GM19193 (cell line): Measurements from ENCODE around the gene PDE4C.
A peak's percentile ranks its signal among the peaks of the same experiment; 100 is the strongest.

ENCODE experiments used
- POLR2A ChIP-seq: IDR thresholded peaks from 4 replicates; pipeline ENCODE4 v1.6.1; 2011; ENCODE audit not compliant: insufficient read depth, insufficient read length; ENCODE audit errors: extremely low read depth

PDE4C gene

DNA sequence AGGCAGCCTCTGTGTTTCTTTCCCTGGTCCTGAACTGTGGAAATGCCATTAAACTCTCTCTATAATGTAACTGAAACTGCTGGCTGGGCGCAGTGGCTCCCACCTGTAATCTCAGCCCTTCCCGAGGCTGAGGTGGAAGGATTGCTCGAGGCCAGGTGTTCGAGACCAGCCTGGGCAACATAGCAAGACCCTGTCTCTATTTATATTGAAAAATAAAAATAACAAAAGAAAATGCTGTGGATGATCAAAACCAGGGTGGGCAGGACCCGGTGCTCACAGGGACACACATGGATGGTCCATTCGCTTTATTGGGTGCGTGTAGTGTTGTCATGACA, 29.8 kb downstream of the PDE4C start:
- TF ChIP-seq POLR2A, result no peak

DNA sequence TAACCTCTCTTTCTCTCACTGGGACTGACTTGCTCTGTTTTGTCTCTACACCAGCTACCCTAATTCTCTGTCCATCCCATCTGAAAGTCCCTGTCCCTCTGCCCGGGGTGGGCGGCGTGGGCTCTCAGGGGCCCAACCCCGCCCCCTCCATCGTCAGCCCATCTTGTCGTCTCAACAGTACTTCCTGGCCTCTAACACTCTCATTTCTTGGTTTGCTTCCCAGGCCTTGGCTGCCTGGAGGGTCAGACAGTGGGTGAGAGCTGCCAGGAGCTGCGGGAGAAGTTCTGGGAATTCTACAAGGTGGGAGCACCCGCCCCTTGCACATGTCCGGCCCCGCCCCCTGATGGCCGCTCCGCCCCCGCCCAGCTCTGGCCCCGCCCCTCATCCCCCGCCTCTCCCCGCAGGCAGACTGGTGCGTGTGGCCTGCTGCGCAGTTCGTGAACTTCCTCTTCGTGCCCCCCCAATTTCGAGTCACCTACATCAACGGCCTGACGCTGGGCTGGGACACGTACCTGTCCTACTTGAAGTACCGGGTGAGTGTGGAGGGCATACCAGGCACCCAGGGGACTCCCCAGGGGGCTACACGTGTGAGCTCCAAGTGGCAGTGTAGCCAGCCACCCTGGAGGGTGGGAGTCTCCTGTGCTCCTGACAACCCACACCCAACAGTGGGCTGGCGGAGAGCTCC, 31.5 kb downstream of the PDE4C start:
- no peak for TF ChIP-seq POLR2A

DNA sequence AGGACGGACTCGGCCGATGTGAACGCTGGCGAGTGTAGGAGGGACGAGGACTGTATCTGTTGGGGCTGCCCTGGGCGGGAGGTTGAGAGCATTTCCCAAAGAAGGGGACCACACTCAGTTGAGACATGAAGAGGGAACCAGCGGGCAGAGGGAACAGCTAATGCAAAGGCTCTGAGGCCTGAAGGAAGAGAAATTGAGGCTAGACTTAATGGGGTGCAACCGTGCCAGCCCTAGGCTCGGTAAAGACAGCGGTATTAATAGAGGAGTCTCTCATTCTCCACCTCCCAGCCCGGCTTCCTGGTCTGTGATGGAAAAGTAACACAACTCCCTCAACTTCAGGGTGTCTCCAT, 32.1 kb downstream of the PDE4C start:
- TF ChIP-seq POLR2A, result no peak

DNA sequence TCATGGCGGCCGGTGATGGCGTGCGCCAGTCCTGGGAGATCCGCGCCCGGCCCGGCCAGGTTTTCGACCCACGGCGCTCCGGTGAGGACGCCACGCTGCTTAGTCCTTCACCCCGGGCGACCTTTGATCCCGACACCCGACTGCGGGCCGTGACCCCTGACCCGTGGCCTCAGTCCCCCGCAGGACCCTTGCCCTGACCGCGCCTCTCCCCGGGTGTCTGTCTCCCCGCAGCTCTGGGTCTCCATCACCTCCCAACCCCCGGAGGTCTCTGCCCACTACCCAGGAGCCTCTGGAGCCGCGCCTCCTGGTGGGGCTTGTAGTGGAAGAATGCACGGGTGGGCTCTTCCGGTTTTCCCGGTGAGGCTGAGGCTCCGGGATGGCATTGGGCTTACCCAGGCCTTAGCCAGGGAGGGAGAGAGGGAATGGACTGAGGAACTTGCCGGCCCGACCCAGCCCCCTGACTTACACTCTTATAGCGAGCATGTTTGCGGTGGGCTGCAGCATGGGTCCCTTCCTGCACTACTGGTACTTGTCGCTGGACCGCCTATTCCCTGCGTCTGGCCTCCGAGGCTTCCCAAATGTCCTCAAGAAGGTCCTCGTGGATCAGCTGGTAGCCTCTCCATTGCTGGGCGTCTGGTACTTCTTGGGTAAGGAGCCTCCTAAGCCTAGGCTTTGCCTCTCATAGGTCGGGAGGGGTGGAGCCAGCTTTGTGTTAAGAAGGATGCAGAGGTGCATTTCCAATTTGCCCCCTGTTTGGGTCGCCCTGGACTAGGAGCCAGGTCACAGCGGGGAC, 32.7 kb downstream of the PDE4C start:
- no peak for TF ChIP-seq POLR2A

DNA sequence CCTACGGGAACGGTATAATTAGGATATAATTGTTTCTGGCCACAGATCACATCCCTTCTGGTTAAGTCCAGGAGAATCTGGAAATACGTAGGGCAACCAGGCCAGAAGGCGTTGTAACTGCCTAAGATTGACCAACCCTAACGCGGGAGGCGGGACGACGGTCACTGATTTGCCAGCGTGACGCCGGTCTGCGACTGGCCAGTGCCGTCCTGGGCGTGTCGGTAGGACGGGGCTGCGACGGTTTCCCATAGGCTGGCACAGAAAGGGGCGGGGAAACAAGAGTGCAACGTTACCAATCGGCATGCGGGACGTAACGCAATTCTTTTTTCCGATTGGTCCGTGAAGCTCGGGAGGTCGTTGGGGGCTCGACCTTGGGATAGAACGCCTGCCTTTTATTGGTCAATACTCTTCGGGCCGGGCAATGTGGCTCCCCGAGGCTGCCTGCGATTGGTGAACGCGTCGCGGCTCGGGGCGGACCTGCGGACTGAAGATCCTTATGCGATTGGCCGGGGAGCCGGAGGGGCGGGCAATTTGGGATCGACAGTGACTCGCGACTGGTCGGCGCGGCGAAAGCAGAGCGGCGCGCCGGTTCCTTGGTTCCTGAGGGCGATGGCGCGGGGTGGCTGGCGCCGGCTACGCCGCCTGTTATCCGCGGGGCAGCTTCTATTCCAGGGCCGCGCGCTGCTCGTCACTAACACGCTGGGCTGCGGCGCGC, 33.4 kb downstream of the PDE4C start, which contains the start of gene MPV17L2:
Gene MPV17L2, plus strand, starts transcription at position 546 of the 715 bp plus-strand sequence. Its CDS starts 64 bp downstream, at position 610.
- TF ChIP-seq POLR2A, result peak; percentile 78

DNA sequence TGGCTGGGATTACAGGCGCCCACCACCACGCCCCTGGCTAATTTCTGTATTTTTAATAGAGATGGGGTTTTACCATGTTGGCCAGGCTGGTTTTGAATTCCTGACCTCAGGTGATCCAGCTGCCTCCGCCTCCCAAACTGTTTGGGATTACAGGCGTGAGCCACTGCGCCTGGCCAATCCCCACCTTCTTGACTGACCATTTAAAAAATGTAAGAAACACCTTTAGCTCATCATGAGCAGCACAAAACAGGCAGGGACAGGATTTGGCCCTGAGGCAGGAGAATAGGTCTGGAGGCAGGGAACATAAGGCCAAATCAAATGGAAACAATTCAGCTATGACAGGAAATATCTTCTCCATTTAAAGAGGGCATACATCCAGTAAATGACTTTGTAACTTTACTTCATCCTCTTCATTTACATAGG, 34.6 kb downstream of the PDE4C start:
- no peak for TF ChIP-seq POLR2A

DNA sequence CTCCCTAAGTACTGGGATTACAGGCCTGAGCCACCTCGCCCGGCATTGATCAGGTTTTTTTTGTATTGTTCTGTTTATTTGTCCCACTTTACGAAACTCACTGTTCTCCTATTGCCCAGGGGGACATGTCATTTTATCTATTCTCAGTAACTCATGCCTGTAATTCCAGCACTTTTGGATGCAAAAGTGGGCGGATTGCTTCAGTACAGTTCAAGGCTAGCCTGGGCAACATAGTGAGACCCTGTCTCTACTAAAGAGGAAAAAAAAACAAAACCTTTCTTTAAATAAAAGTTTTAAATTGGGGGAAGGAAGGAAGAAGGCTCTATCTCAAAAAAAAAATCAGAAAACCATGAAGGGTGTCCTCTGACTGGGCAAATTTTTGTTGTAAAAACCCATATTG, 36.0 kb downstream of the PDE4C start:
- no peak for TF ChIP-seq POLR2A

DNA sequence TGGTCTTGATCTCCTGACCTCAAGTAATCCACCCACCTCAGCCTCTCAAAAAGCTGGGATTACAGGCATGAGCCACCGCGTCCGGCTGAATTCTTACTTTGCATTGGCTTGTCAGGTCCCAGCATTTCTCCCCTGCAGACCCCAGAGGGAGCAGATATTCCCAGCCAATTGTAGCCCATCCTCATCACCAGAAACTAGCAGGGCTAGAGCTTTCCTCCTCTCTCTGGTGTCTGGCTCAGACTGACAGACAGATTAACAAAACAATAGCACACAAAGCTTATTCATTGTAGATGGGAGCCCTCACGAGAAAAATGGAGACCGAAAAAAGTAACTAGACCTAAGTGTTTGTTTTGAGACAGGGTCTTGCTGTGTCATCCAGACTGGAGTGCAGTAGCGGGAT, 40.7 kb downstream of the PDE4C start:
- TF ChIP-seq POLR2A, result no peak

DNA sequence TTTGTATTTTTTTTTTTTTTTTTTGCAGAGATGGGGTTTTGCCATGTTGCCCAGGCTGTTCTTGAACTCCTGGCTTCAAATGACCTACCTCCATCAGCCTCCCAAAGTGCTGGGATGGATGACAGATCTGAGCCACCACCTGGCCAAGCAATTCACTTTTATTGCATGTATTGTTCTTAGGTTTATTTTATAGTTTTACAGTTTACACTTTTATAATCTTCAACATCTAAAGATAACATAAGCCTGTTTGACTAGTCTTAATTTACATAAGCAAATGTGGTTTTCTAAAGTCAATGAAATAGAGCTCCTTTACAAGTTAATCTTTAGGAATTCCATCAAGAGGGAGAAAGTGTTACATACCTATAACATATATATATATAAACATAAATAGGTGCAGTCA, 42.7 kb downstream of the PDE4C start:
- TF ChIP-seq POLR2A, result no peak

DNA sequence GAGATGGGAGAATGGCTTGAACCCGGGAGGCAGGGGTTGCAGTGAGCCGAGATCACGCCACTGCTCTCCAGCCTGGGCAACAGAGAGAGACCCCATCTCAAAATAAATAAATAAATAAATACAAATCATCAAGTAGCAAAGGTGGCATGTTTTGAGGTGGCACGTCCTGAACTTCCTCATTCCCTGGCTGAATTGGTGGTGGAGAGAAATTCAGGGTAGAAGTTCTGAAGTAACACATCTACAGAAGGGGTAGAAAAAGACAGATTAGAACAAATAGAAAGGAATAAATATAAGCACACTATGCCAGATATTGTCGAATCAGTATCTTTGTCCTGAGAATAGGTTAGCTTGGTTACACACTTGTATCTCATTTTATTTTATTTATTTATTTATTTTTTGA, 46.3 kb downstream of the PDE4C start:
- no peak for TF ChIP-seq POLR2A

DNA sequence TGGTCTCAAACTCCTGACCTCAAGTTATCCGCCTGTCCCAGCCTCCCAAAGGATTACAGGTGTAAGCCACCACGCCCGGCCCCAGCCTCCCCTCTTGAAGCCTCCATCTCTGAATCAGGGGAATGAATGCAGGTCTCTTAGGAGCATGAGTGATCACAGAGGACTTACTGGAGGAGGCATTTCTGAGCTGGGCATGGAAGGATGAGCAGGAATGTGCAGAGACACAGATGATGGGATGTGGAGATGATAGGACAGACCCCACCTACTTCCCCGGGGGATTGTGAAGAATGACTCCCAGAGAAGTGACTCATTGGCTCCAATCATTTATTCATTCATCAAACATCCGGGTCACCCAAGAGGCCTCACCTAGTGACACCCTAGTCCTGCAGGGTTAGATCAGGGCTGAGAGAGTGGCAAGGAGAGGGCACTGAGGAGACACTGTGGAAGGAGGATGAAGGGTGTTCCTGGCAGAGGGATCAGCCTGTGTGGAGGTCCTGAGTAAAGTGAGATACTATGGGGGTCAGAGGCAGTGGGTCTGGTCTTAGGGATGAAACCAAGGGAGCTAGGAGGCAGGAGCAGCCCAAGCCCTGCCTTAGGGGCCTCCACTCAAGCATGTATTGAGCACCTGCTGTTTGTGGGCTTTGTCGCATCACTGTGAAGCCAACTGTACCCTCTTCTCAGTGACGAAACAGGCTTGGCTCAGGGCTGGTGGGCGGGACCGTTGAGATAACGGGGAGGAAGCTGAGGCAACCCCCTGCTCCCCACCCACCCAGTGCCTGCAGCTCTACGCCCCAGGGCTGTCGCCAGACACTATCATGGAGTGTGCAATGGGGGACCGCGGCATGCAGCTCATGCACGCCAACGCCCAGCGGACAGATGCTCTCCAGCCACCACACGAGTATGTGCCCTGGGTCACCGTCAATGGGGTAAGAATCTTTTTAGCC, 49.6 kb downstream of the PDE4C start:
- TF ChIP-seq POLR2A, result no peak

DNA sequence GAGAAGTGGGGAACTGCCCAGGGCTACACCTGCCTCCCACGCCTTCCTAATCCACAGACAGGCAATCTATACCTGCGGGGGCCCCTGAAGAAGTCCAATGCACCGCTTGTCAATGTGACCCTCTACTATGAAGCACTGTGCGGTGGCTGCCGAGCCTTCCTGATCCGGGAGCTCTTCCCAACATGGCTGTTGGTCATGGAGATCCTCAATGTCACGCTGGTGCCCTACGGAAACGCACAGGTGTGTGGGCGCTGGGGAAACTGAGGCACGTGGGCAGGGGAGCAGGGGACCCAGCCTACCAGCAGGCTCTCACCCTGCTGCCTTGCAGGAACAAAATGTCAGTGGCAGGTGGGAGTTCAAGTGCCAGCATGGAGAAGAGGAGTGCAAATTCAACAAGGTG, 51.3 kb downstream of the PDE4C start:
- TF ChIP-seq POLR2A, result no peak
